ENCODE results near the gene CALHM3.
"Not testable (repeated sequence)": the region's sequence is repeated elsewhere in the genome, so short reads cannot be mapped to it uniquely, and the experiment has no call there.

CALHM3 gene, protein sequence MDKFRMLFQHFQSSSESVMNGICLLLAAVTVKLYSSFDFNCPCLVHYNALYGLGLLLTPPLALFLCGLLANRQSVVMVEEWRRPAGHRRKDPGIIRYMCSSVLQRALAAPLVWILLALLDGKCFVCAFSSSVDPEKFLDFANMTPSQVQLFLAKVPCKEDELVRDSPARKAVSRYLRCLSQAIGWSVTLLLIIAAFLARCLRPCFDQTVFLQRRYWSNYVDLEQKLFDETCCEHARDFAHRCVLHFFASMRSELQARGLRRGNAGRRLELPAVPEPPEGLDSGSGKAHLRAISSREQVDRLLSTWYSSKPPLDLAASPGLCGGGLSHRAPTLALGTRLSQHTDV

DNA sequence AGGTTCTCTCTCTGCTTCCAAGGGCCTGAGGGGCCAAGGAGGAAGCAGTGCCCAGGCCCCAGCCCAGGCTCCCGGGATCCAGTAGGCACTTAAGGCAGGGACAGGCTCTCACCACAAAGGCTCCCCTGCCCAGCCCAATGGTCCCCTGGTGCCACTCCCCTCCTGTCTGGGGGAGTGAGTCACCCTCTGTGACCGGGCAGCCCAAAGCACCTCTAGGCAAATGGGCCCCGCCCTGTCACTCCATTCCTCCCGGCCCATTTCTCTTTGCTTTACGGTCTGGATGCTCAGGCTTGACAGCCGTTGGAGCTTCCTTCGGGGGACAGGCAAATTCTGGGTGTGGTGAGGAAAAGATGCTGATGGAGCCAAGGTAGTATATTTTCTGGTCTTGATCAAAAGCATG is at the start of gene CALHM3:
Gene CALHM3, minus strand, starts transcription at position 106 of the 400 bp plus-strand sequence. CDS start 208 bp downstream, outside the sequence.
- peak; percentile 74 for DNase-seq (ENCODE audit: low spot score)

DNA sequence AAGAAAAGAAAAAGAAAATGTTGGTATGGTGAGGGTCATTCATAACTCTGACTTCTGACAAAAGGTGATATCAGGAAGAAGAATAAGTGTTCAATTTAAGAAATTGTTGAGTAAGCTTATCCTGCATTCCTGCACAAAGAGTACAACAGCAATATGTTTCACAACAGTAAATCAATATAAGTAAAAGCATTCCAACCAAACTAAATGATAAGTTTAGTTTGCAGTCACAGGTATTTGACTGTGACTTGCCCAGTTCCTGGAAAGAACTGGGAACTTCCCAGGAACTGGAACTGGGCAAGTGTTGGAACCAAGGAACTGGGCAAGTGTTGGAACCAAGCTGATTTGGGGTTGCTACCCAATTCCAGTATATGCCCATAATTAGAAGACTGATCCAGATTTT is 49.5 kb upstream of the CALHM3 start:
- no peak for DNase-seq (ENCODE audit: low spot score)

DNA sequence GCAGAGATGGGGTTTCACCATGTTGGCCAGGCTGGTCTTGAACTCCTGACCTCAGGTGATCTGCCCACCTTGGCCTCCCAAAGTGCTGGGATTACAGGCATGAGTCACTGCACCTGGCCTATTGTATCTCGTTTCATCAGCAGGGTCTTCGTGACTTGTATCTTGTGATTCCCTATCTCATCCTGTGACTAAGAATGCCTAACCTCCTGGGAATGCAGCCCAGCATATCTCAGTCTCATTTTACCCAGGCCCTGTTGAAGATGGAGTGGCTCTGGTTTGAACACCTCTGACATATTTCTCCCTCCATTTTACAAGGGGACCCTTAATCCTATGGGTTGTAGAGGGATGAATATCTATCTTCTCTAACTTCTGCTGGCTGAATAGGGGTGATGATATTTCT is 48.4 kb upstream of the CALHM3 start:
- not testable (repeated sequence) for DNase-seq (ENCODE audit: low spot score)

DNA sequence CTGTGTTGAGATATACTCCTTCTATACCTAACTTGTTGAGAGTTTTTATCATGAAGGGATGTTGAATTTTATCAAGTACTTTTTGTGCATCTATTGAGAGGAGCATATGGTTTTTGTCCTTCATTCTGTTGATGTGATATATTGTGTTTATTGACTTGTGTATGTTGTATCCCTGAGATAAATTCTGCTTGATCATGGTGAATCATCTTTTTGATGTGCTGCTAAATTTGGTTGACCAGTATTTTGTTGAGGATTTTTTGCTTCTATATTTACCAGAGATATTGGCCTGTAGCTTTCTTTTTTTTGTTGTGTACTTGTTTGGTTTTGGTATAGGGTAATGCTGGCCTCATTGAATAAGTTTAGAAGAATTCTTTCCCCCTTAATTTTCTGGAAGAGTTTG is 46.9 kb upstream of the CALHM3 start:
- no peak for DNase-seq (ENCODE audit: low spot score)

DNA sequence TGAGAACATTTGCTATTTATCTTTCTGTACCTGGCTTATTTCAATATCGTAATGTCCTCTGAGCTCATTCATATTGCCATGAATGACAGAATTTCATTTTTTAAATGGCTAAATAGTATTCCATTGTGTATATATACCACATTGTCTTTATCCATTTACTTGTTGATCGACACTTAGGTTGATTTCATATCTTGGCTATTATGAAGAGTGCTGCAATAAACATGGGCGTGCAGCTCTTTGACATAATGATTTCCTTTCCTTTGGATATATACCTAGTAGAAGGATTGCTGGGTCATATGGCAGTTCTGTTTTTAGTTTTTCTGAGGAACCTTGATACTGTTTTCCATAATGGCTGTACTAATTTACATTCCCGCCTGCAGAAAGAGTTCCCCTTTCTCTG is 44.6 kb upstream of the CALHM3 start:
- DNase-seq (ENCODE audit: low spot score), result no peak

DNA sequence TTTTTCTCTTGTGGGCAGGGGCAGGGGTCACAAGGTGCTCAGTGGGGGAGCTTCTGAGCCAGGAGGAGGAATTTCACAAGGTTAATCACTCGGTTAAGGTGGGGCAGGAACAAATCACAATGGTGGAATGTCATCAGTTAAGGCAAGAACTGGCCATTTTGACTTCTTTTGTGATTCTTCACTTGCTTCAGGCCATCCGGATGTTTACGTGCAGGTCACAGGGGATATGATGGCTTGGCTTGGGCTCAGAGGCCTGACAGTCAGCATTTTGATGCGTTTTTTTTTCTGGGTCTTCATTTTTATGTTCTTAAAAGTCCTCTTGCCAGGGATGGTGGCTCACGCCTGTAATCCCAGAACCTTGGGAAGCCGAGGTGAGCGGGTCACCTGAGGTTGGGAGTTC is 43.0 kb upstream of the CALHM3 start:
- not testable (repeated sequence) for DNase-seq (ENCODE audit: low spot score)

DNA sequence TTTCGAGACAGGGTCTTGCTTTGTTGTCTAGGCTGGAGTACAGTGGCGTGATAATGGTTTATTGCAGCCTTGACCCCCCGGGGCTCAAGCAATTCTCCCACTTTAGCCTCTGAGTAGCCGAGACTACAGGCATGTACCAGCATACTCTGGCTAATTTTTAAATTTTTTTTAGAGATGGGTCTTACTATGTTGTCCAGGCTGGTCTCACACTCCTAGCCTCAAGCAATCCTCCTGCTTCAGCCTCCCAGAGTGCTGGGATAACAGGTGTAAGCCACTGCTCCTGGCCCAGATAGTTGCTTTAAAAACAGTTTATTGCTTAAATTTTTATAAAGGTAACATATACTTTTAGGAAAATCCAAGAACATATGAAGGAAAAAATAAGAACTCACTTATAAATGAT is 40.8 kb upstream of the CALHM3 start:
- no peak for DNase-seq (ENCODE audit: low spot score)

DNA sequence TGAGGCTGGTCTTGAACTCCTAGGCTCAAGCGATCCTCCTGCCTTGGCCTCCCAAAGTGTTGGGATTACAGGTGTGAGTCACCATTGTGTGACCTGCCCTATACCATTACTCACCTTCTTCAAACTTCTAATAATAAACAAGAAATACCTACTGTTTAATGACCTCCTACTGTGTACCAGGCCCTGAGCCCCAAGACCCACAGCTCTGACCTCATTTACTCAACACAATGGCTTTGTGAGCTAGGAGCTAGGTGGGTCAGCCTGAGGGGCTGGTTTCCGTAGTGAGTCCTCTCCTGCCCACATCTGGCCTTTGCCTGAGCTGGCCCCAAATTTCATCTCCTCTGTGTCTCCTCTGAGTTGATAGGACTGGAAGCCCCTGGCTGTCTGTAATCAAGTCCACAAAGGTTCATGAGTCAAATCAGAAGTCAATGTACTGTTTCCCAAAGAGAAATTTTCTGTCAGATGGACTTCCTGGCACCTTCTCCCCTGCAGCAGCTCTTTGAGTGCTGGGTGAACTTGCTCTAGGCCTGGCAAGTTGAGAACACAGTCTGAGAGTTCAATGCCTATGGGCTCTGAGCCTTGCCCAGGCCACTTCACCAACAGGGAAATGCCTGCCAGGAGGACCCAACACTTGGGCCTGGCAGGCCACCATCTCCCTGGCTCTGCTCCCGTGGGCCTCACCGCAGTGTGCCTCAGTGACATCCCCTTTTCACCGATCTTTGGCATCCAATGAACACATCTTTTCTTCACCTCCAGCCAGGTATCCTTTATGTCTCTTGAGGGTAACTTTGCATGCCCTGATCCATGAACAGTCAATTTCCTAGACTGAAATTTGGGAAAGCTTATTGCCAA is 38.4 kb upstream of the CALHM3 start:
- peak; percentile 5 for DNase-seq (ENCODE audit: low spot score)

DNA sequence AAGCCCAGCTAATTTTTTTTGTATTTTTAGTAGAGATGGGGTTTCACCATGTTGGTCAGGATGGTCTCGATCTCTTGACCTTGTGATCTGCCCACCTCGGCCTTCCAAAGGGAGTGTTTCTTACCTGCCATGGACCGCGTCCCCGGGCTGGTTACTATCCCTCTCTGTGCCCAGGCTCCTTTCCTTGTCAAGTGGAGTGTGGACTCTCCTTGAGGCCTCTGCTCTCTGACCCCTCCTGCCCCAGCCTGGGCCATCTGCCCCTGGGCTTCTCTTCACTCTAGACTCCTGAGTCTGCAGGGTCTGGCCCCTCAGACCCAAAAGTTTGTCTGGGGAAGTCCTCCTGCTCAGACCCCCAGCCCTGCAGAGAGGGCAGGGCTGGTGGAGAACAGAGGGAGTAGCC is 35.2 kb upstream of the CALHM3 start:
- no peak for DNase-seq (ENCODE audit: low spot score)

DNA sequence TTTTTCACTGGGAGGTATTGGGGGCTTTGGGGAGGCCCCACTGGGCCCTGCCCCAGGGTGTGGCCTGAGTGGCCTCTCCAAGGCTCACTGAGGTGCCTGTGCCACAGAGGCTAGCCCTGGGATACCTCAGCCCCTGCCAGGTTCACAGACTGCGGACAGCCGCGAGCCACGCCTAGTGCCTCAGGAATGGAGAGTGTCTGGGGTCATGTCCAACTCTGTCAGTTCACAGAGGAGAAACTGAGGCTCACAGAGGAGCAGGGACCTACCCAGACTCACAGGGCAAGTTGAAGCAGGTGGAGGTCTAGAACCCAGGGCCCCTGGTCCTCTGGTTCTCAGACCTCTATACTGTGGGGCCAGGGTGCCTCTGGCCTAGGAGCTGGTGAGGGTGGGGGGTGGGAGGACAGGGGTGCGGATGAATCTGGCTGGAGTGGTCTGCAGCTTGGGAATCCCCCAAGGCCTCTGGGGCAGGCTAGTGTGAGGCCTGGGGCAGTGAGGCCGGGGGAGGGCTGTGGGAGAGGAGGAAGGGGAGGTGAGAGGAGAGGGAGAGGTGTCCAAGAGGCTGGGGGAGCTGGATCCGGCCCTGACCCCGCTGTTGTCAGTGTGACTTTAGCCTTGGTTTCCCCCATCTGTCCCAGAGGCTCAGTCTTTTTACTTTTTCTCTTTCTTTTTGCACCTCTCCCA is 34.5 kb upstream of the CALHM3 start:
- peak; percentile 7 for DNase-seq (ENCODE audit: low spot score)

DNA sequence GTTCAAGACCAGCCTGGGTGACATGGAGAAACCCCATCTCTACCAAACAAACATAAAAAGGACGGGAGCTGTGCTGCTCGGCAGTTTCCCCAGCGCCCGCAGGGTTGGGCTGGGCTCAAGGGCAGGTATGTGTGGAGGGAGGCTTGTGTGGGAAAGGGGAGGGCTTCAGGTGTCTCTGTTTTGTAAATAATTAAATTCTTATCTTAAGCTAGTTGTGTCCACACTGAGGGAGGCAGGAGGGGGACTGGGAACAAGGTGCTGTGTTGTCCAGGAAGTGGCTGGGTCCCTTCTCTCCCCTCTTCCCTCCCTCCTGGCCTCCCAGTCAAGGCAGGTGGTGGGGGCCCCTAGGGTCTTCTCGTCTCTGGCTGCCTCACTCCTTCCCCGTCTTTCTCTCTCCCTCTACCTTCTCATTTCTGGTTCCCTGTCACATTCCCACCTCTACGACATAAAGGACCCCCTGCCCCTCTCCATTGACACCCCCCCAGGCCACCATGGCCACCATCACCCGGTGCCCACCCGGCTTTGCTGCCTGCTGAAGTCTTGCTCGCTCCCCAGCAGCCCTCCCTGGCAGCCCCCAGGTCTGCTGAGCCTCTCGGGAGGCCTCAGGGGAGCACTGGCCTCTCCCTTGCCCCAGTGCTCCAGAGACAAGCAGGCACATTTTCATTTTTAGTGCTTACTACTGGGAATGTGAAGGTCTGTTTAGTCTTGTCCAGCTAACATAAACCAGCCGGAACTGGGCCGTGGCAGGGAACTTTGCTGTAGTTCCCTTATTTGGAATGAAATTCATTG is 33.7 kb upstream of the CALHM3 start:
- peak; percentile 10 for DNase-seq (ENCODE audit: low spot score)

DNA sequence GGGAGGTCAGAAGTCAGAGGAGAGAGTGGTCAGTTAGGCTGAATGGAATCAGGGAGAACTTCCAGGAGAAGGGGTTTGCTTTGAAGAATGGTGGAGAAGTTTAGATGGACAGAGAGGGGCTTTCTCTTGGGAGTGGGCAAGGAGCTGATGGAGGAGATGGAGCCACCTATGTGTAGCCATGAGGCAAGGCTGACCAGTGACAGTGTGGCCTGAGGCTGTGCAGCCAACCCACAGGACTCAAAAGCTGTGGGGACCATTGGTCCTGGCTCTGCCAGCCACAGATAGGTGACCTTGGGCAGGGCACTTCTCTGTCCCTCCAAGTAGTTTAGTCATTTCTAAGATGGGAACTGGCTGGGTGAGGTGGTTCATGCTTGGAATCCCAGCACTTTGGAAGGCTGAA is 33.1 kb upstream of the CALHM3 start:
- DNase-seq (ENCODE audit: low spot score), result no peak

DNA sequence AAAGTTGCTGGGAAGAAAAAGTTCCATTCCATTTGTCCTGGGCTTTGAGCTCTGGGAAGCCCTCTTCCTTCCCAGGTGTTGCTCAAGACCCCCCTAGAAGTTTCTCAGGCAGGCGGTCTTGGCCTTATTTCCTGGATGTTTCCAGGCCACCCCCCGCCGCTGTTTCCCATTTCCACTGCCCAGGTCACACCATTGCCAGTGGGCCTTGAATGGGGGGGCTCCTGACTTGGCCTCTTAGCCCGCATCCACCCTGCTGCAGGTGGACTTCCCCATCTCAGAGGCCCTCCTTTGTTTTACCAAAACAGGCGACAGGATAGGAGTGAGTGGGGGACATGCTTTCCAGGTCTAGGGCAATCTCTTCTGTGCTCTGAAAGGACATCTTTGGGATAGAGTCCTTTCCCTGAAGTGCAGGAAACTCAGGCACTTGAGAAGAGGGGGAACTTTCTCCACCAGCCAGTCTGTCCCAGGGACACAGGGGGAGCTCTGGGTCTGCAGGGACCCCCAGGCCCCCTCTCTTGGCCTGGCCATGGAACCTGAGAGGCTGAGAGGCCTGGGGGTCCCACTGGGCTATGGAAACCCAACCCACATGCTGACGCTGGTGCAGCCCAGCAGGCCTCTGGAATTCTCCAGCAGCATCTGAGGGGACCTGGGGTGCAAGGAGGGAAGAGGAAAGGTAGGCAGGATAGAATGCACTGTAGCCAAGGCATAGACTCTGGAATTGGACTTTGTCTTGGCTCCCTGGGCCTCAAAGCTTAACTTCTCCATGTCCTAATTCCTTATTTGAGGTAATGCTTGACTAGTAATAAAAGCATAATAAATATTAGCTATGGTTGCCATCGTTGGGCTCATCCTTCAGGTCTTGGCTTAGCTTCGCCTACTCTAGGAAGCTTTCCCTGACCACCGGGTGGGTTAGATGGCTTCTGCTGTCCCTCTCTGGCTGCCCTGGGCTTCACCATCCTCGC is 32.0 kb upstream of the CALHM3 start:
- peak; percentile 2 for DNase-seq (ENCODE audit: low spot score)

DNA sequence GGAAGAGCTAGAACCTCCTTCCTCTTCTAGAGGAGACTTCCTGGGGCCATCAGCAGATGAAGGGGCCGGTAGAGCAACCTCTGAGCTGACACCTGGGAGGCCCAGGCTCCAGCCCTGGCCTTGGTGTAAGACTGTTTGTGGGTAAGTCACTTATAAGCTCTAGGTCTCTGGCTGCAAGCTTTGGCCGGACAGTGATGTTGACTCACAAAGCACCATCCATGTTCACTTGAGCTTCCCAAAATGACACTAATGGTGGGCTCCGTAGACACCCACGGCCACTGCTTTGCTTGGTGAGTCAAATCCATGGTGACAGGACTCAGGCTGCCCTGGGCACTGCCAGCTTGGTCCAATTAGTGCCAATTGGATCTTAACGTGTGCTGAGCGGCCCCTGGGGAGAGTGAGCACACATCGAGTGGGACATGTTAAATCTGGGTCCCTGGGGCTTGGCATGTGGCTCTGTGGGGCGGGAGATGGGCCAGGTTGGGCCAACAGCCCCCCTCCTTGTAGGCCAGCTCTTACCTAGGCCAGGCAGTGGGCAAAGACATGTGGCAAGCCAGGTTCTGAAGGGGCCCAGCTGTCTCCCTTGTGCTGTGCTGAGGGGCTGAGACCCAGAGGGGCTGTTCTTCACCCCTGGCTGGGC is 31.1 kb upstream of the CALHM3 start:
- peak; percentile 3 for DNase-seq (ENCODE audit: low spot score)

DNA sequence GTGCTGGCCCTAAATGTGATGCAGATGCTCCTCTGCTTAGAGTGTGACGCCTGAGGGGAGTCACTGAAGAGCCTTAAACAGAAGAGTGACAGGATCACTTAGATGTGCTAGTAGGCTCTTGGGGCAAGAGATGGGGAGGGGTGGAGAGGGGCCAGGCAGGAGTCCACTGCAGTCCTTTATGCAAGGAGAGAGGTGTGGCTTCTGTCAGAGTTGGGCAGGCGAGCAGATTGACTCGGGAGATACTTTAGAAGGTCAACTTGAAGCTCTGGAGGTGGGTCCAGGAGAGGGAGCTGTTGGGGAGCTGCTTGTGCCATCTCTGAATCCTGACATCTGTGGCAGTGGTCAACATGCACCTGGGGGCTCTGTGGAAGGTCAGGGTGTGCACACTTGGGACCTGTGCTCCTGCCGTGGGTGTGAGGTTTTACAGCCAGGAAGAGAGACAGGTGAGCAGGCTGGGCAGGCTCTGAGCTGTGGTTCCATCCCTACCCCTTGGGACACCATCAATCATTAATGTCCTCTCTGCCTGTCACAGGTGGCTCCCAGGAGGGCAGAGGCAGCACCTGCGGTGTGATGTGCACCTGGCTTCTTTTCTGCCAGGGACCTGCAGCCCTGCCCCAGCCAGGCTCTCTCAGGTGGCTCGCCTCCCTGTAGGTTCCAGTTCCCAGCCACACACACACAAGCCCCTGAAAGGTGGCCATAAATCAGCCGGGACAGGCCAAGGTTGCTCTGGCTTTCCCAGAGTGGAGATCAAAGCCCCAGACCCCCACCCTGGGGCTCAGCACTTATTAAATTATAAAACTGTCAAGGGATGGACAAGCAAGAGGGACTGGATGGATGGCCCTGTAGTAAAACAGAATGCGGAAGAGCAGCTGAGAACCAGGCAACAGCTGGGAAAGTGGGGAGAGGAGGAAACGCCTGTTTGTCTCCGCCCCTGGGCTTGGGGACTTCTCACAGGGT is 28.5 kb upstream of the CALHM3 start:
- no peak for DNase-seq (ENCODE audit: low spot score)

DNA sequence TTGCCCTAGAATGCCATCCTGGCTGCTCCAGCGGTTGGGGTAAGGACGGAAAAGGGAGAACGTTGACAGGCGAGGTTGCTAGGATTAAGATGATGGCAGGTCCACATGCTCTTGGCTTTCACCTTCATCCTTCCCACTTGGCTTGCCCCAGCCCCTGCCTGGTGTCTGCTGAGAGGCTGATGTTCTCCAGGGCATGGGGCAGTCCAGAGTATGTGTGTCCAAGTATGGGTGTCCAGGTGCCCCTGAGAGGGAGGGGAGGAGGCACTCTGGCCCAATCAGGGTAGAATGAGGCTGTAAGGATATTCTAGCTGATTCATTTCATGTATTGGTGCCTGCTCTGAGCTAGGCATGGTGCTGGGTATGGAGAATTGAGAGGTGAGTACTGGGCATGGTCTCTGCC is 27.0 kb upstream of the CALHM3 start:
- DNase-seq (ENCODE audit: low spot score), result no peak

DNA sequence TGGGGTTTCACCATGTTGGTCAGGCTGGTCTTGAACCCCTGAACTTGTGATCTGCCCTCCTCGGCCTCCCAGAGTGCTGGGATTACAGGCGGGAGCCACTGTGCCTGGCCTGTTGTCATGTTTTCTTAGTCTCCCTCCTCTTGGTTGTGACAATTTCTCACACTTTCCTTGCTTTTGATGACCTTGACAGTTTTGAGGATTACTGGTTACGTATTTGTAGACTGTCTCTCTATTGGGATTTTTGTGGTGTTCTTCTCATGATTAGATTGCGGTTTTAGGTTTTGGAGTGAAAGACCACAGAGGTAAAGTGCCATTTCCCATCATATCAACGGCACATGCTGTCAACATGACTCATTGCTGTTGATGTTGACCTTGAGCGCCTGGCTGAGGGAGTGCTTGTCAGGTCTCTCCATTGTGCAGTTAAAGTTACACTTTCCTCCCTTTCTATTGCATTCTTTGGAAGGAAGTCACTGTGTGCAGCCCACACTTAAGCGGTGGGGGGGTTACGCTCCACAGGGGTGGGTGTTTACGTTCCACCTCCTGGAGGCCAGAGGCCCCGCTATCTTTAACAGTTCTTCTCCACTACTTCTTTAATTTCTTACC is 25.2 kb upstream of the CALHM3 start:
- DNase-seq (ENCODE audit: low spot score), result no peak

DNA sequence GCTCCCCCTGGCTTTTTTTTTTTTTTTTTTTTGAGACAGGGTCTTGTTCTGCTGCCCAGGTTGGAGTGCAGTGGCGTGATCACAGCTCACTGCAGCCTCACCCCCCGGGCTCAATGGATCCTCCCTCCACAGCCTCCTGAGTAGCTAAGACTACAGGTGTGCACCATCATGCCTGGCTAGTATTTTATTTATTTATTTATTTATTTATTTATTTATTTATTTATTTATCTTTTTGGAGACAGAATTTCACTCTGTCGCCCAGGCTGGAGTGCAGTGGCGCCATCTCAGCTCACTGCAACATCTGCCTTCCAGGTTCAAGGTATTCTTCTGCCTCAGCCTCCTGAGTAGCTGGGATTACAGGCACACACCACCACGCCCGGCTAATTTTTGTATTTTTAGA is 24.7 kb upstream of the CALHM3 start:
- not testable (repeated sequence) for DNase-seq (ENCODE audit: low spot score)

Measured in AG20443 (cell line).